SU-DHL-6 (cell line): ENCODE measurements around the gene ZNF343.
"Not testable (repeated sequence)": the region's sequence is repeated elsewhere in the genome, so short reads cannot be mapped to it uniquely, and the experiment has no call there.

Source experiments
- H2AFZ ChIP-seq: fragments of 200-600 bp; sonication (generic); 2 replicates; pipeline ENCODE4 v1.6.1; 2014; ENCODE audit warnings: low read depth, mild to moderate bottlenecking, moderate library complexity, mixed read lengths, antibody characterized with exemption, low read length; ENCODE audit not compliant: severe bottlenecking
- H3F3A ChIP-seq: fragments of 200-600 bp; shearing (Covaris generic); 2 replicates; pipeline ENCODE4 v1.6.0; 2016; ENCODE audit warnings: antibody characterized with exemption, mild to moderate bottlenecking; ENCODE audit not compliant: insufficient read depth
- H3K27ac ChIP-seq: fragments of 200-600 bp; sonication (generic); 2 replicates; pipeline ENCODE4 v1.5.1; 2016; ENCODE audit warnings: low read depth, mild to moderate bottlenecking, low read length, moderate library complexity, mixed read lengths
- H3K27me3 ChIP-seq: fragments of 200-600 bp; sonication (generic), shearing (Covaris generic); 2 replicates; pipeline ENCODE4 v1.6.0; 2014; ENCODE audit warnings: mild to moderate bottlenecking, low read length
- H3K36me3 ChIP-seq: fragments of 200-600 bp; sonication (generic); 2 replicates; pipeline ENCODE4 v1.6.1; 2014; ENCODE audit warnings: mild to moderate bottlenecking, low read length, mixed read lengths
- H3K4me2 ChIP-seq: fragments of 300-600, 200-600 bp; shearing (Covaris generic), sonication (generic); 2 replicates; pipeline ENCODE4 v1.6.0; 2014; ENCODE audit warnings: low read length, low read depth, mild to moderate bottlenecking; ENCODE audit not compliant: poor library complexity, severe bottlenecking
- H3K4me3 ChIP-seq: fragments of 200-600 bp; sonication (generic); 2 replicates; pipeline ENCODE4 v1.5.1; 2014; ENCODE audit warnings: antibody characterized with exemption, low read length, mild to moderate bottlenecking, mixed read lengths; ENCODE audit not compliant: insufficient read depth, poor library complexity, severe bottlenecking
- H3K79me2 ChIP-seq: fragments of 200-600 bp; sonication (generic); 2 replicates; pipeline ENCODE4 v1.6.1; 2014; ENCODE audit warnings: mild to moderate bottlenecking, low read length, moderate library complexity; ENCODE audit not compliant: insufficient read depth
- H3K9ac ChIP-seq: fragments of 200-600 bp; sonication (generic); 2 replicates; pipeline ENCODE4 v1.7.0; 2014; ENCODE audit warnings: mild to moderate bottlenecking, low read length
- H3K9me2 ChIP-seq: fragments of 200-600 bp; sonication (generic); replicated peaks from 2 replicates; pipeline ENCODE4 v1.6.1; 2014; ENCODE audit warnings: low read length; ENCODE audit not compliant: insufficient read depth
- H3K9me3 ChIP-seq: fragments of 200-600 bp; sonication (generic); 2 replicates; pipeline ENCODE4 v1.6.1; 2014; ENCODE audit warnings: low read length, mixed read lengths; ENCODE audit not compliant: insufficient read depth
- H4K20me1 ChIP-seq: fragments of 200-600 bp; sonication (generic); 2 replicates; pipeline ENCODE4 v1.6.1; 2014; ENCODE audit warnings: low read depth, mild to moderate bottlenecking, antibody characterized with exemption, low read length, moderate library complexity, mixed read lengths
- EZH2phosphoT487 ChIP-seq: fragments of 200-600 bp; sonication (generic), shearing (Covaris generic); conservative IDR thresholded peaks from 2 replicates; pipeline ENCODE4 v1.6.1; 2018; ENCODE audit warnings: mild to moderate bottlenecking, antibody characterized with exemption, low read length, moderate library complexity, mixed read lengths
- TF ChIP-seq, protein P1 (sequence below): fragments of 200-600 bp; sonication (generic); IDR thresholded peaks from one replicate; pipeline ENCODE4 v1.5.1; 2017; ENCODE audit warnings: antibody characterized with exemption, mild to moderate bottlenecking, low read length, moderate library complexity; ENCODE audit not compliant: insufficient read depth, poor library complexity, severe bottlenecking

ZNF343 gene

GRCh38 chr20:2528671-2529271 is 20.1 kb upstream of the ZNF343 start:
- Histone ChIP-seq H3K4me3 (no peak overlapping the region), H3K4me2 (no peak overlapping the region), H3K27me3 (no peaks in the 10 kb centered on the region), H3K79me2 (no peaks in the 10 kb centered on the region), H3K9me3 (no peaks in the 10 kb centered on the region), H4K20me1 (no peaks in the 10 kb centered on the region), H3K36me3 (no peaks in the 10 kb centered on the region), H2AFZ (no peak overlapping the region), H3K27ac (no peak overlapping the region), H3K9ac (no peak overlapping the region), H3F3A (no peaks in the 10 kb centered on the region), H3K9me2 (no peaks in the 10 kb centered on the region)
- no peak for TF ChIP-seq EZH2phosphoT487
- TF ChIP-seq, protein P1, sequence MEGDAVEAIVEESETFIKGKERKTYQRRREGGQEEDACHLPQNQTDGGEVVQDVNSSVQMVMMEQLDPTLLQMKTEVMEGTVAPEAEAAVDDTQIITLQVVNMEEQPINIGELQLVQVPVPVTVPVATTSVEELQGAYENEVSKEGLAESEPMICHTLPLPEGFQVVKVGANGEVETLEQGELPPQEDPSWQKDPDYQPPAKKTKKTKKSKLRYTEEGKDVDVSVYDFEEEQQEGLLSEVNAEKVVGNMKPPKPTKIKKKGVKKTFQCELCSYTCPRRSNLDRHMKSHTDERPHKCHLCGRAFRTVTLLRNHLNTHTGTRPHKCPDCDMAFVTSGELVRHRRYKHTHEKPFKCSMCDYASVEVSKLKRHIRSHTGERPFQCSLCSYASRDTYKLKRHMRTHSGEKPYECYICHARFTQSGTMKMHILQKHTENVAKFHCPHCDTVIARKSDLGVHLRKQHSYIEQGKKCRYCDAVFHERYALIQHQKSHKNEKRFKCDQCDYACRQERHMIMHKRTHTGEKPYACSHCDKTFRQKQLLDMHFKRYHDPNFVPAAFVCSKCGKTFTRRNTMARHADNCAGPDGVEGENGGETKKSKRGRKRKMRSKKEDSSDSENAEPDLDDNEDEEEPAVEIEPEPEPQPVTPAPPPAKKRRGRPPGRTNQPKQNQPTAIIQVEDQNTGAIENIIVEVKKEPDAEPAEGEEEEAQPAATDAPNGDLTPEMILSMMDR = no peak

DNA sequence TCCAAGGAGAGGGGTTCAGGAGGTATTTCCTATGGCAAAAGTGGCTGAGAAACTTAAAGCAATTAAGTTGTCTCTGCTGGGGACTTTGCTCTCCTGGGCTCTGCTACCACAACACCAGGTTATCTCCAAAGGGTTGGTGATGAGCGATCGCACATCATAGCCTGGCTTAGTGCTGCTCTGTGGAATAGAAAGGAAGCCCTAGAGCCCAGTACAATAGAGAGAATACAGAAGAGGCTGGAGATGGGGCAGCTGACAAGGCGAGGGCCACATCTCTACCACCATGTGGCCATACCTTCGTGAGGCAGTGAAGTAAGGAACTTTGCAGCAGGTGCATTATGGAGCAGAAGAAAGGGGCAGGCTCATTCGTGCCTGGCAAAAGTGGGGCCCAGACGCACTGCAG is 19.0 kb upstream of the ZNF343 start:
- H3K4me2 ChIP-seq = no peak overlapping the region
- no peak overlapping the region for H2AFZ ChIP-seq
- H3K9me3 ChIP-seq = no peaks in the 10 kb centered on the region
- H3K27ac ChIP-seq = no peak overlapping the region
- H3F3A ChIP-seq = no peaks in the 10 kb centered on the region
- TF ChIP-seq EZH2phosphoT487 = no peak
- TF ChIP-seq, protein P1 = no peak
- no peaks in the 10 kb centered on the region for H3K9me2 ChIP-seq
- no peaks in the 10 kb centered on the region for H4K20me1 ChIP-seq
- H3K9ac ChIP-seq = no peak overlapping the region
- H3K36me3 ChIP-seq = no peaks in the 10 kb centered on the region
- H3K79me2 ChIP-seq = no peaks in the 10 kb centered on the region
- no peak overlapping the region for H3K4me3 ChIP-seq
- no peaks in the 10 kb centered on the region for H3K27me3 ChIP-seq

- not testable (repeated sequence) for H3F3A ChIP-seq, H2AFZ ChIP-seq, H3K27me3 ChIP-seq, H3K4me3 ChIP-seq, H4K20me1 ChIP-seq, H3K27ac ChIP-seq, H3K9ac ChIP-seq, H3K4me2 ChIP-seq, H3K9me3 ChIP-seq, H3K9me2 ChIP-seq, H3K36me3 ChIP-seq, H3K79me2 ChIP-seq
Observed at GRCh38 chr20:2526218-2526583, 17.5 kb upstream of the ZNF343 start.

DNA sequence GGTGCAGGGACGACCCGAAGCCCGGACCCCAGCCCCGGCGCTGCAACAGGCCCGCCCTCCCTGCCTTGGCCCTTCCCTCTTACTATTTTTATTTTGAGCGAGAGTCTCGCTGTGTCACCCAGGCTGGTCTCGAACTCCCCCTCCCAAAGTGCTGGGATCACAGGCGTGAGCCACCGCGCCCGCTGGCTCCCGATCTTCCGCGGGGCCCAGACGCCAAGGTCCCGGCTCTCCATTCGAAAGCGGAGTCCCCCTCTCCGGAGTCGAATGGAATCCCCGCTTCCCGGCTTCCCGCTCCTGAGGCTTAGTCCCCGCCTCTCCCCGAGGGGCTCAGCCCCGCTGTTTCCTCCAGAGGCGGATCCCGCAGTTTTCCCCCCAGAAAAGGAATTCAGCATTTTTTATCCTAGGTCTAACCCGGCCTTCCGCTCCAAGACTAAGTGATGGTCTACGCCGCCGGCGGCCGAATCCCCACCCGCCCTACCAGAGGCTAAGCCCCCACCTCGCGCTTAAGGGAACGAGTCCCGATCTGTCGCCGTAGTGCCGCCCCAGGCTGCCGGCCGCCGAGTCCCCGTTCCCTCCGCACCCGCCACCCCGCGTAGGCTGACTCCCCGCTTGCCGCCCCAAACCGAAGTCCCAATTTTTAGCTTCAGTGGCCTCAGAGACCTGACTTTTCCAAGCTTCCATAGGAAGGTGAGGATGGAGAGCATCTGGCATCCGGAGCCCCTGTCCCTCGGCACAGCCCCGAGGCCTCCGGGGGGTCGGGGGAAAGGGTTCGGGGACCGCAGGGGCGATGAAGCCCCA is 16.2 kb upstream of the ZNF343 start:
- Histone ChIP-seq H3K4me2 (peak overlapping the region; percentile 77), H3K4me3 (peak overlapping the region; percentile 50), H2AFZ (peak overlapping the region; percentile 98), H3F3A (no peaks in the 10 kb centered on the region), H3K36me3 (no peaks in the 10 kb centered on the region), H3K9me2 (no peaks in the 10 kb centered on the region), H3K9ac (peak overlapping the region; percentile 62), H3K9me3 (no peaks in the 10 kb centered on the region), H4K20me1 (no peaks in the 10 kb centered on the region), H3K27me3 (no peaks in the 10 kb centered on the region), H3K27ac (no peak overlapping the region), H3K79me2 (no peaks in the 10 kb centered on the region)
- TF ChIP-seq, protein P1 = no peak
